ENCODE measurements around the gene BRD3. TPM values are rescaled to one million over a fixed set of nuclear protein-coding genes. Genes with fewer than 3 reads are reported as not detected.

BRD3 gene
- total RNA-seq, 1 donor from 2014 or later, result 39.6 TPM

GRCh38 chr9:134039386-134040175 lies 28.2 kb downstream of the BRD3 start:
- H3K36me3 ChIP-seq (ENCODE audit: insufficient read depth, low read length), result peaks cover 7% of the 10 kb centered on the region
- H3K4me1 ChIP-seq (ENCODE audit: insufficient read depth, low read length), result no peaks in the 10 kb centered on the region
- Mint-ChIP-seq H3K36me3 (ENCODE audit: low read depth, unreplicated experiment) (peaks cover 31% of the 10 kb centered on the region), H3K27me3 (ENCODE audit: low read depth, unreplicated experiment) (no peaks in the 10 kb centered on the region), H3K27ac (ENCODE audit: unreplicated experiment) (no peak overlapping the region), H3K4me3 (ENCODE audit: unreplicated experiment) (no peak overlapping the region), H3K9me3 (ENCODE audit: unreplicated experiment) (no peaks in the 10 kb centered on the region), H3K4me1 (ENCODE audit: low read depth, unreplicated experiment) (no peaks in the 10 kb centered on the region)
- no peak overlapping the region for H3K4me3 ChIP-seq (ENCODE audit: insufficient read depth, low read depth, low read length)
- no peaks in the 10 kb centered on the region for H3K27me3 ChIP-seq (ENCODE audit: insufficient read depth, low read length)
- H3K9ac ChIP-seq (ENCODE audit: low read length), result no peak overlapping the region
- FAIRE-seq (no peak), DNase-seq (ENCODE audit: low read depth) (no peak)
- TF ChIP-seq, protein P1, sequence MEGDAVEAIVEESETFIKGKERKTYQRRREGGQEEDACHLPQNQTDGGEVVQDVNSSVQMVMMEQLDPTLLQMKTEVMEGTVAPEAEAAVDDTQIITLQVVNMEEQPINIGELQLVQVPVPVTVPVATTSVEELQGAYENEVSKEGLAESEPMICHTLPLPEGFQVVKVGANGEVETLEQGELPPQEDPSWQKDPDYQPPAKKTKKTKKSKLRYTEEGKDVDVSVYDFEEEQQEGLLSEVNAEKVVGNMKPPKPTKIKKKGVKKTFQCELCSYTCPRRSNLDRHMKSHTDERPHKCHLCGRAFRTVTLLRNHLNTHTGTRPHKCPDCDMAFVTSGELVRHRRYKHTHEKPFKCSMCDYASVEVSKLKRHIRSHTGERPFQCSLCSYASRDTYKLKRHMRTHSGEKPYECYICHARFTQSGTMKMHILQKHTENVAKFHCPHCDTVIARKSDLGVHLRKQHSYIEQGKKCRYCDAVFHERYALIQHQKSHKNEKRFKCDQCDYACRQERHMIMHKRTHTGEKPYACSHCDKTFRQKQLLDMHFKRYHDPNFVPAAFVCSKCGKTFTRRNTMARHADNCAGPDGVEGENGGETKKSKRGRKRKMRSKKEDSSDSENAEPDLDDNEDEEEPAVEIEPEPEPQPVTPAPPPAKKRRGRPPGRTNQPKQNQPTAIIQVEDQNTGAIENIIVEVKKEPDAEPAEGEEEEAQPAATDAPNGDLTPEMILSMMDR (IDR thresholded peaks at IDR 0.05; ENCODE audit: insufficient read depth, low read depth, low read length), result no peak
- no peak for TF ChIP-seq EZH2 (IDR thresholded peaks at IDR 0.05; ENCODE audit: insufficient read depth, low read length)
- H4K20me1 ChIP-seq (ENCODE audit: insufficient read depth, low read length), result peaks cover 30% of the 10 kb centered on the region
- H2AFZ ChIP-seq (ENCODE audit: low read depth, low read length), result no peak overlapping the region
- H3K27ac ChIP-seq (ENCODE audit: low read depth, low read length), result no peak overlapping the region
- no peak overlapping the region for H3K4me2 ChIP-seq (ENCODE audit: low read length)
- H3K9me3 ChIP-seq (ENCODE audit: insufficient read depth, low read depth, low read length), result no peaks in the 10 kb centered on the region
- no peaks in the 10 kb centered on the region for H3K79me2 ChIP-seq (ENCODE audit: insufficient read depth, low read length)

- H3K4me3 Mint-ChIP-seq (ENCODE audit: unreplicated experiment), result no peak overlapping the region
- Histone ChIP-seq H2AFZ (ENCODE audit: low read depth, low read length) (no peak overlapping the region), H3K79me2 (ENCODE audit: insufficient read depth, low read length) (no peaks in the 10 kb centered on the region), H3K4me1 (ENCODE audit: insufficient read depth, low read length) (no peaks in the 10 kb centered on the region), H3K27me3 (ENCODE audit: insufficient read depth, low read length) (no peaks in the 10 kb centered on the region), H3K4me2 (ENCODE audit: low read length) (no peak overlapping the region), H3K36me3 (ENCODE audit: insufficient read depth, low read length) (peaks cover 11% of the 10 kb centered on the region), H3K27ac (ENCODE audit: low read depth, low read length) (no peak overlapping the region), H3K9ac (ENCODE audit: low read length) (no peak overlapping the region), H3K4me3 (ENCODE audit: insufficient read depth, low read depth, low read length) (no peak overlapping the region), H3K9me3 (ENCODE audit: insufficient read depth, low read depth, low read length) (no peaks in the 10 kb centered on the region), H4K20me1 (ENCODE audit: insufficient read depth, low read length) (peaks cover 22% of the 10 kb centered on the region)
- H3K36me3 Mint-ChIP-seq (ENCODE audit: low read depth, unreplicated experiment), result peaks cover 34% of the 10 kb centered on the region
- FAIRE-seq, result no peak
- DNase-seq (ENCODE audit: low read depth), result no peak
- H3K27ac Mint-ChIP-seq (ENCODE audit: unreplicated experiment), result no peak overlapping the region
- TF ChIP-seq EZH2 (IDR thresholded peaks at IDR 0.05; ENCODE audit: insufficient read depth, low read length), result no peak
- no peaks in the 10 kb centered on the region for H3K9me3 Mint-ChIP-seq (ENCODE audit: unreplicated experiment)
- no peaks in the 10 kb centered on the region for H3K4me1 Mint-ChIP-seq (ENCODE audit: low read depth, unreplicated experiment)
- no peaks in the 10 kb centered on the region for H3K27me3 Mint-ChIP-seq (ENCODE audit: low read depth, unreplicated experiment)
These were observed 30.2 kb downstream of the BRD3 start for GRCh38 chr9:134037641-134038040.

GRCh38 chr9:134036130-134036529 lies 31.7 kb downstream of the BRD3 start:
- no peak overlapping the region for H2AFZ ChIP-seq (ENCODE audit: low read depth, low read length)
- no peaks in the 10 kb centered on the region for H3K27me3 ChIP-seq (ENCODE audit: insufficient read depth, low read length)
- H3K9me3 Mint-ChIP-seq (ENCODE audit: unreplicated experiment), result no peaks in the 10 kb centered on the region
- peaks cover 33% of the 10 kb centered on the region for H3K36me3 Mint-ChIP-seq (ENCODE audit: low read depth, unreplicated experiment)
- H3K79me2 ChIP-seq (ENCODE audit: insufficient read depth, low read length), result no peaks in the 10 kb centered on the region
- no peak overlapping the region for H3K9ac ChIP-seq (ENCODE audit: low read length)
- no peaks in the 10 kb centered on the region for H3K4me1 ChIP-seq (ENCODE audit: insufficient read depth, low read length)
- TF ChIP-seq, protein P1 (IDR thresholded peaks at IDR 0.05; ENCODE audit: insufficient read depth, low read depth, low read length), result no peak
- no peak for TF ChIP-seq EZH2 (IDR thresholded peaks at IDR 0.05; ENCODE audit: insufficient read depth, low read length)
- H3K27ac ChIP-seq (ENCODE audit: low read depth, low read length), result no peak overlapping the region
- no peaks in the 10 kb centered on the region for H3K9me3 ChIP-seq (ENCODE audit: insufficient read depth, low read depth, low read length)
- H3K27ac Mint-ChIP-seq (ENCODE audit: unreplicated experiment), result no peak overlapping the region
- H3K4me3 ChIP-seq (ENCODE audit: insufficient read depth, low read depth, low read length), result no peak overlapping the region
- H3K36me3 ChIP-seq (ENCODE audit: insufficient read depth, low read length), result peaks cover 11% of the 10 kb centered on the region
- no peaks in the 10 kb centered on the region for H3K27me3 Mint-ChIP-seq (ENCODE audit: low read depth, unreplicated experiment)
- peaks cover 22% of the 10 kb centered on the region for H4K20me1 ChIP-seq (ENCODE audit: insufficient read depth, low read length)
- H3K4me1 Mint-ChIP-seq (ENCODE audit: low read depth, unreplicated experiment), result no peaks in the 10 kb centered on the region
- no peak for DNase-seq (ENCODE audit: low read depth)
- no peak overlapping the region for H3K4me2 ChIP-seq (ENCODE audit: low read length)
- no peak for FAIRE-seq
- no peak overlapping the region for H3K4me3 Mint-ChIP-seq (ENCODE audit: unreplicated experiment)

All from astrocyte (in vitro differentiated cells and primary cell).